HuH-7 (cell line): Measurements from ENCODE around the gene PNLDC1.

Experiments used
- DNase-seq: peaks from one replicate; pipeline ENCODE4 v3.0.0; 2011; ENCODE audit warnings: low spot score

PNLDC1 gene, protein sequence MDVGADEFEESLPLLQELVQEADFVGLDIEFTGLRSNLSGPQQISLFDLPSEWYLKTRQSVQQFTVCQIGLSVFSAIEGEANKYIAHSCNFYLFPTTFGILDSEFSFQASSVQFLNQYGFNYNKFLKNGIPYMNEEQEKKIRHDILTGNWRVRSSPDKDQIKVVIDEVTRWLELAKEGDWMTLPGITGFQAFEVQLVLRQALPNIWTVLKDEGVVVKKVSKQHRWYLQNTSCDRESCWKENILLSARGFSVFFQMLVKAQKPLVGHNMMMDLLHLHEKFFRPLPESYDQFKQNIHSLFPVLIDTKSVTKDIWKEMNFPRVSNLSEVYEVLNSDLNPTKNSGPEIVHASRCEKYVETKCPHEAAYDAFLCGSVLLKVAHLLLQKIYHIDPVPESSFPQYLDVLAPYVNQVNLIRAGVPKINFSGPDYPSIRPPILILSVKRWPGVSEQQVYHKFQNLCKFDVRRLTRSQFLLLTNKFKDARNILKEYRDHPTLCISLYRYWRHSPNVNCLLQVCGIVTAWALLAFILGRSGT

DNA sequence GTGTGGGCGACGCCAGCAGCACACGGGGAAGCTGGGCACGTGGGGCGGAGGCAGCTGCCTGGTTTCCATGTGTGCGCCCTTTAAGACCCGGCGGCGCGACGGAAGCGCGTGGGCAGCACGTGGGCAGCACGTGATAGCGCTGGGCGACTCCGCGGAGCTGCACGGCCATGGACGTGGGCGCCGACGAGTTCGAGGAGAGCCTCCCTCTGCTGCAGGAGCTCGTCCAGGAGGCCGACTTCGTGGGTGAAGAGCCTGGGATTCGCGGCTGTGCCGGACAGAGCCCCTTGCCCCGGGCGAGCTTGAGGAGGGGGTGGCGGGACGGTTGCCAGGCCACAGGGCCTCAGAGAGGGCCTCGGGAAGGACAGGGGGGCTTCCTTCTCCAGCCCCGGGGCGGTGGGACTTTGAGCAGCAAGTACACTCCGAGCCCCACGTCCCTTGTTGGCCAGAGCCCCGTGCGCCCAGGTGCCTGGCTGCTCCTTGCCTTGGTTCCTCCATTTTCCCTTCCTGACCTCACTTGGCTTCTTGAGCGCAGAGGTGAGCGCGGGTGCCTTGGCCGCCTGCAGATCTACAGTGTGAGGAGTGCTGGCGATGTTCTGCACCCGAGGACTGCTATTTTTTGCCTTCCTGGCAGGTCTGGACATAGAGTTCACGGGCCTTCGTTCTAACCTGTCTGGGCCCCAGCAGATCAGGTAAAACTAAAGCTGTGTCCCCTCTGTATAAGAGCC lies at the start of gene PNLDC1:
Gene PNLDC1 (plus strand): TSS at position 136 of the 725 bp plus-strand sequence. CDS start 32 bp downstream, at position 168.
- no peak for DNase-seq

DNA sequence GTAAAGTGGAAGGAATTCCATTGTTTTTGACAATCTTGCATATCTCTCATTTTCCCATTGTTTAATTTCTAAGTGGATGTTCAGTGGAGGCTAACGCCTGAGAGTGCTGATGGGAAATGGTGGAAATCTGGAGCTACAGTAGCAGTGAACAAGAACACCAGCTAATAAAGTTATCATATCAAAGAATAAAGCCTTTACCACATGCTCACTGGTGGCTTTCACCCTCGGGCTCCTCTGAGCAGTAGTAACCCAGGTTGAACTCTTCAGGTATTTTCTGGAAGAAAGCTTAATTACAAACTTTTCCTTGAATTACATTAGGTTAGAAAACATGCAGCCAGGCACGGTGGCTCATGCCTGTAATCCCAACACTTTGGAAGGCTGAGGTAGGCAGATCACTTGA lies 48.6 kb upstream of the PNLDC1 start:
- DNase-seq: no peak

DNA sequence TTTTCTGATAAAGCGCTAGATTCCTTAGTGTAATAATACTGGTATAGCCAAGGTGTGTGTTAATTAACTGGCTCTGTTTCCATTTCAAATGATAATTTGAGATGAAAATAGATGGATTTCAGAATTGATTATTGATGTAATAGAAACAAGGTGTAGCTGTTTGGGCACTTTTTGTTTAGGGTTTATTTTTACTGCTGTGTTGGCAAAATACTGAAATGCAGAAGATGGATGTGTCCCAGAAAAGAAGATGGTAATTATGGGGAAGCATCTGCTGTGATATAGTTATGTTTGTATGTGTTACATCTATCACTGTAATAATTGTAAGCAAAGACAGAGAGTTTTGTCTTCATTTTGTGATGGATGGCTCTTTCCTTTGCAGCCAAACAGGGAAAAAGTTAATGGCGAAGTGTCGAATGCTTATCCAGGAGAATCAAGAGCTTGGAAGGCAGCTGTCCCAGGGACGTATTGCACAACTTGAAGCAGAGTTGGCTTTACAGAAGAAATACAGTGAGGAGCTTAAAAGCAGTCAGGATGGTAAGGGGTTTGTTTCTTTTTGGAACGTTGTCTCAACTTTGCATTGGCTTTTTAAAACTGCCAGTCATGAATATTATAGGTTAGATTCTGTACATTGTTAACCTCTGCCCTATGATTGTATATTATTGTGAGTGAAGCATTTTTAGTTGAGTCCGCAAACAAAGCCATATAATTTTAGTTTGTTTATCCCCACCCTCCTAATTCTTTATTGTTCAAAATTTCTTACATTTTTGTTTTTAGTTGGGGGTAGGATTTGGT lies 46.8 kb upstream of the PNLDC1 start:
- DNase-seq: no peak

DNA sequence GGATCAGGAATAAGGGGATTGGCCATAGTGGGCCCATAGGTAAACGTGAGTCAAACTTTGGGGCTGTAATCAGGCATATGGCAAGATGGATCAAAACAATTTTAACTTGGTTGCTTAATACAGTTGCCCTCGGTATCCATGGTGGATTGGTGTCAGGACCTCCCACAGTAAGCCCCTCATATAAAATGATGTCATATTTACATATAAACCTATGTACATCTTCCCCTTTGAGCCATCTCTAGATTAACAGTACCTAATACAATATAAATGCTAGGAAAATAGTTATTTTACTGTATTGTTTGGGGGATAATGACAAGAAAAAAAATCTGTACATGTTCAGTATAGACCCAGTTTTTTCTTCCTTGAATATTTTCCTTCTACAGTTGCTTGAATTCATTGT lies 45.7 kb upstream of the PNLDC1 start:
- no peak for DNase-seq

DNA sequence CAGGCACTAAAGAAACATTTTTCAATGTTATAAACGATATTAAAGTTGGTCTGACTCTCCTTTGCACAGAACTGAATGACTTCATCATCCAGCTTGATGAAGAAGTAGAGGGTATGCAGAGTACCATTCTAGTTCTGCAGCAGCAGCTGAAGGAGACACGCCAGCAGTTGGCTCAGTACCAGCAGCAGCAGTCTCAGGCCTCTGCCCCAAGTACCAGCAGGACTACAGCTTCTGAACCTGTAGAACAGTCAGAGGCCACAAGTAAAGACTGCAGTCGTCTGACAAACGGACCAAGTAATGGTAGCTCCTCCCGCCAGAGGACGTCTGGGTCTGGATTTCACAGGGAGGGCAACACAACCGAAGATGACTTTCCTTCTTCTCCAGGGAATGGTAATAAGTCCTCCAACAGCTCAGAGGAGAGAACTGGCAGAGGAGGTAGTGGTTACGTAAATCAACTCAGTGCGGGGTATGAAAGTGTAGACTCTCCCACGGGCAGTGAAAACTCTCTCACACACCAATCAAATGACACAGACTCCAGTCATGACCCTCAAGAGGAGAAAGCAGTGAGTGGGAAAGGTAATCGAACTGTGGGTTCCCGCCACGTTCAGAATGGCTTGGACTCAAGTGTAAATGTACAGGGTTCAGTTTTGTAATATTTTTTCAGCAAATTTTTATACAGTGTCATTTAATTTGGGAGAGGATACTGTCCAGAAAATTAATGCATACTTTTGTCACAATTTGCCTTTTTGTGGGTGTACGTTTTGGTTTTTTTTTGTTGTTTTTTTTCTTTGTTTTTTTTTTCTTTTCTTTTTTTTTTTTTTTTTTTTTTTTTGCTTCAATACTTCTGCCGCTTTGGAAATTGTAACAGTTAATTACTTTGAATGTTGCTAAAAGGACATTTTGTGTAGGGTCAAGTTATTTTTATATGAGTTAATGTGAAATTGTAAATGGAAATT lies 44.8 kb upstream of the PNLDC1 start:
- no peak for DNase-seq

DNA sequence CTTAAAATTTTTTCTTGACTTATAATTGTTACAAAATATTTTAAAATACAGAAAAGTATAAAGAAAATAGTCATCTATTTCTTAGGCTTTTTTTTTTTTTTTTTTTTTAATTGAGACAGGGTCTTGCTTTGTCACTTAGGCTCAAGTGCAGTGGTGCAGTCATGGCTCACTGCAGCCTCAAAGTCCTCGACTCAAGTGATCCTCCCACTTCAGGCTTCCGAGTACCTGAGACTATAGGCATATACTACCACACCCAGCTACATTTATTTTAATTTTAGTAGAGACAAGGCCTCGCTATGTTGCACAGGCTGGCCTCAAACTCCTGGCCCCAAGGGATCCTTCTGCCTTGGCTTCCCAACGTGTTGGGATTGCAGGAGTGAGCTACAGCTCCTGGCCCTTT lies 43.6 kb upstream of the PNLDC1 start:
- no peak for DNase-seq

DNA sequence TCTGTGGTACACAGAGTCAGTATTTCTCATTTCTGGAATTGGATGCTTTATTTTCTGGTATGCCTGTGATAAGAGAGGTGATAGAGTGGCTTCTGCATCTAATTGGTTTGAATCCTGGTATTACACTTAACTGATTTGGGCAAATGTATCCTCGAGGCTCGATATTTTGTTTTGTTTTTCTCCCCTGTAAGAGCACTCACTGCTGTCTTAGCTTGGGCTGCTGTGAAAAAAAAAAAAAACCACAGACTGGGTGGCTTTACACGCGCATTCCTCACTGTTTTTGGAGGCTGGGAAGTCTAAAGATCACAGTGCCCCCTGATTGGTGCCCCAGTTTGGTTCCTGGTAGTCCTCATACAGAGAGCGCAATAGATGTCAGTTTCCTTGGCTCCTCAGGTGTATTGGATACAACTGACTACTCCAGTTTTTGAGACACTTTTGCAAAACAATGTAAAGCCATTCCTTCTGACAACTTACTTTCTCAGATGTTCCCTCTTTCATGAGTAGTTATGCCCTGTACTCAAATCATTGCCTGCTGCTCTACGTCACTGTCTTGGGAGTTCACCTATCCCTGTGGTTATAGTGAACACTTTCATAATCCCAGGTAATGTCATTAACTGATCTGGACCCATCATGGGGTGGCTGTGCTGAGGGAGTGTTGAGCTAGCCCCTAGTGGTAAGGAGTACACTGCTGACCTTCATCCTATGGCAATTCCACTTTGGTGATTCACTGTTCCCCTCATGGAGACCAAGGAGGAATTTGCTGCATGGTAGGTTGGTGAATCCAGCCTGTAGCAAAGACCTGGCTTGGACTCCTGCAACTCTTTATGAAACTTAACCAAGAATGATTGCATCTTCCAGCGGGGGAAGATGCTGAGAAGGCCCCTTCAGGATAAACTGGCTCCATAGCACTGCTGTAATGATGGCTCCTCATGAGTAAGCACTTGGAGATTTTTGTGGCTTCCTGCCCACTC lies 41.8 kb upstream of the PNLDC1 start:
- DNase-seq: peak; percentile 39

DNA sequence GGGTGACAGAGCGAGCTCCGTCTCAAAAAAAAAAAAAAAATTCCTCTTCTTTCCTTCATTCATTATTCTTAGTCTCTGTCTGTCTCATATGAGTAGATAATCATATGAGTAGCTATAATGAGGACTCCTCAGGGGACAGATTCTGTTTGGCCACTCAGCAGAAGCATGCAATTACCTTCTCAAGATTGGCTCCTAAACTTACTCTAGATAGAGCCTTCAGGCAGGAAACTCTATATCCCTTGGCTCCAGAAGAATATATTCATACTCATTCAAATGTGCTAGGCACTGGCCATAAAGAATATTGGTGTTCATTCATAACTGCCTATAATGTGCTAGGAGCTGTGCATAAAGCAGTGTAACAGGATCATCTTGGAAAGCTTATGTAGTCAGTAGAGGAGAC lies 40.4 kb upstream of the PNLDC1 start:
- no peak for DNase-seq

DNA sequence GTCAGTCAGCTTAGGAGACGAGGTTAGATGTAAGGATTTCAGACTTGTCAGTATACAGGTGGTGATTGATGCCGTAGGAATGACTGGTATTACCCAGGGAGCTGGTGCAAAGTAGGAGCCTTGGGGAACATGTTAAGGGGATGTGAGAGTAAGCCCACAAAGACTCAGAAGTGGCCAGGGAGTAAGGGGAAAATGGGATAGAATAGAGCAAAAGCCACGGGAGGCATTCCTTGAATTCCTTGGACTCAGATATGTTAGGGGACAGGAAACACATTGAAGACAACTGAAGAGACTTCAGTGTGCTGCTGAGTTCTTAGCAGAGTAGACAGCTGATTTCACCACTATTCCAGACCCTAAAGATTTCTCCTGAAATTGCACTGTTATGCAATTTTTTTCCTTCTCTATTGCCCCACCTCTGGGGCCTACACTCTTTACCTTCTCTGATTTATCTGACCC lies 39.4 kb upstream of the PNLDC1 start:
- peak; percentile 17 for DNase-seq

DNA sequence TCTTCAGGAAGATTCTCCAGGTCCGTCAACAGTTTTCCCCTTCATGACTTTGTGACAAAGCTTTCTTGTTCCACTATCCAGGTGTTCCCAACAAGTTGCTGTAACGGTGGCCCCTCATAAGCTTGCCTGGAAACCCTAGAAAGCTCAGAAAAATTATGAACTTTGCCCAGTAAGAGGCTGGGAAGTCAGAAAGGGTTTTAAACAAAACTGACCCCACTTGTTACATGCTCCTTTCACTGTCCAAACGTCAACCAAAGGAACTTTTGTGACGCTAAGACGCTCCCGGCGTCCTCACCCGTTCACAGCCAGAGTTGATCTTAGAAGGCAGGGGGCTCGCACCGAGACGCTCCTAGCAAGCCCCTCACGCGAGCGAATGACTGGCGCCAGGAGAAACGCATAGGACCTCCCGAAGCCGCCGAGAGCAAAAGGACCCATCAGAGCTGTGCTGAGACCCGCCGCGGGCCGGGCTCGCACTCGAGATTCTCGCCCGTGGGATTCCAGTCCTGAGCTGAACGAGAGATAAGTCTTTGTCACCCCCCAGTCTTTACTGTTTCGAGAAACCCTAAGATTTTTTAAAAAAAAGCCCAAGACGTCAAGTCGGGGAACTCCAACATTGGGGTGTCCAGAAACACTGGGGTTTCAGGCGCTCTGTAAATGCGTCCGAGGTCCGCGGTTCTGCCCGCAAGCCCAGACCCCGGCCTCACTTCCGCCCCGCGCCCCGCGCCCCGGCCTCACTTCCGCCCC lies 38.8 kb upstream of the PNLDC1 start:
- DNase-seq: peak; percentile 24

DNA sequence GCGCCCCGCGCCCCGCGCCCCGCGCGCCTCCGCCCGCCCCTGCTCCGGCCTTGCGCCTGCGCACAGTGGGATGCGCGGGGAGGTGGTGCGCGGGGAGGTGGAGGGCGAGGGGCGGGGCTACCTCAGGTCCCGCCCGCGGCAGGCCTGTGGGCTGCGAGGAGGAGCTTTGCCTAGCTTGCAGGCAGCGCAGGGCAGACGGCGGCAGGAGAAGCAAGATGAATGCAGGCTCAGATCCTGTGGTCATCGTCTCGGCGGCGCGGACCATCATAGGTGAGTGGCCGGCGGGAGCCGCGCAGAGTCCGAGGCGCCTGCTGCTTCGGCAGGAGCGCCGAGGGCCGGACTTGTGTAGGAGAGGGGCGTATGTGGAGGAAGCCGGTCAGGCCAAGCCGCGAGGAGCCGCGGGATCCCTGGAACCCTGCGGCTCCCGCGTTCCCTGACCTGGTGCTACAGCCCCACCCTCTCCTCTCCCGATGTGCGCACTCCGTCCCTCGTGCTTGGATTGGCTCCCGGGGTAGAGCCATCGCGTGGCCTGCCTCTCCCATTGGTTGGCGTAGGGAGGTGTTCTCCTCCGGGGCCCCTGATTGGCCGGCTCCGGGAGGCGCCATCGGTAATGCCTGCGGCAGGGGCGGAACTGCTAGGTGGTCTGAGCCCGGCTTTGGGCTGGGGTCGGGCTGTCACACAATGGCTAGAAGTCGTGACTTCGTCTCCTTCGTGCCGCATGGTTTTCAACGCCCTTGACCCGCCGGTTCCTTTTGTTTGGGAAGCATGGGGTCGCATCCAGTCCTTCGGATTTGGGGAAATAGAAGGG lies 38.0 kb upstream of the PNLDC1 start, which contains the start of gene ACAT2:
Gene ACAT2 (plus strand): TSS at position 173 of the 808 bp plus-strand sequence. CDS start 43 bp downstream, at position 216.
- DNase-seq: peak; percentile 99

DNA sequence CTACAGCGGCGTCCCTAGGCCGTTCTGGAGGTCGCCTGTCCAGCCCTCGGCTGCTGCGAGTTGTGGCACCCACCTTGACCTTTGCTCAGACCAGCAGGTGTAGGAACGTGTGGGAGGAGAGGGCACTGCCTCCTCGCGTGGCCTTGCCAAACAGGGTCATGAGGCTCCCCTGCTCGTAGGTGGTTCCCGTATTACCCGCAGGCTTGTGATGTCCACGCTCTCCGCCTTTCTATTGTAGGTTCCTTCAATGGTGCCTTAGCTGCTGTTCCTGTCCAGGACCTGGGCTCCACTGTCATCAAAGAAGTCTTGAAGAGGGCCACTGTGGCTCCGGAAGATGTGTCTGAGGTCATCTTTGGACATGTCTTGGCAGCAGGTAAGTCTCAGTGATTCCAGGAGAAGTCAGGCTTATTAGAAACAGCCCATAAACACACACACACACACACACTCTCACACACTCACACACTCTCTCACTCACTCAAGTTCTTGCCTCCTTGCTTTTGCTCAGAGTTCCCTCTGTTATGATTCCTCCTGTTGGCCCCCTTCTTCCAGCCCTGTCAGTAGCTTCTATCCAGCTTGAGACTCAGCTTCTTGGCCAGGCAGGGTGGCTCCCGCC lies 37.3 kb upstream of the PNLDC1 start:
- peak; percentile 27 for DNase-seq

DNA sequence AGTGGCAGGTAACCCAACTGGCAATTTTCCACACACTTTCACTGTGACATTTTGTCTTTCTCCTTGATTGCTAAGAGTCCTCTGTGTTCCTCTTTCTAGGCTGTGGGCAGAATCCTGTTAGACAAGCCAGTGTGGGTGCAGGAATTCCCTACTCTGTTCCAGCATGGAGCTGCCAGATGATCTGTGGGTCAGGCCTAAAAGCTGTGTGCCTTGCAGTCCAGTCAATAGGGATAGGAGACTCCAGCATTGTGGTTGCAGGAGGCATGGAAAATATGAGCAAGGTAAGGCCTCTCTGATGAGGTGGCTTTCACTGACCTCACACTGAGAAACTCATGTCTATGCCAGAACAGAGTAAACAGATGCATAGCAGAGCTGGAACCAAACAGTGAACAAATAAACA lies 33.2 kb upstream of the PNLDC1 start:
- DNase-seq: no peak

DNA sequence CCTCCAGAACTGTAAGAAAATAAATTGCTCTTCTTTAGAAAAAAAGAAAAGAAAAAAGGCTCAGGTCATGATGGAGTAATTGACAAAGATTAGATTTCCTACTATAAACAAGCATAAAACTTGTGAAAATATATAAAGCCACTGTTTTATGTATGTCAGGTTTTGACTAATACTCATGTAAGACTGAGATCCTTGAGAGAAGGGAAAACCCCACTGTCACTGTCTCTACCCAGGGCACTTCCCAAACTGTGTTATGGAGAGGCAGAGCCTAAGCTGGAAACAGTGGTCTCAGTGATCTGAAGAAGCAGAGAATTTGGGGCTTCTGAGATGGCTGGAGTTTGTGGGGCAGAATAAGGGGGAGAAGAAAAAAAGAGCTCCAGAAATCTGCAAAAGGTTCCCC lies 30.6 kb upstream of the PNLDC1 start:
- DNase-seq: no peak

DNA sequence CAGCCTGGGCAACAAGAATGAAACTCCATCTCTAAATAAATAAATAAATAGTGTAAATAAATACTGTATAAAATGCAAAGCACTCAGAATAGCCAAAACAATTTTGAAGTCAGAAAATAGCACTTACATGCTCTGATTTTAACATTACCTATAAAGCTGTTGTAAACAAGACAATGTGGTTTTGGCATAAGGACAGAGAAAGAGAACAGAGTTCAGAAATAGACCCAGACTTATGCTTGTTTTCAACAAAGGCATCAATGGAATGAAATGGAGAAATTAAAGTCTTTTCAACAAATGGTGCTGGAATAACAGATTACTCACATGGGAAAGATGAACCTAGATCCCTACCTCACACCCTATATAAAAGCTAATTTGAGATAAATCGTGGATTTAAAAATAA lies 27.9 kb upstream of the PNLDC1 start:
- no peak for DNase-seq

DNA sequence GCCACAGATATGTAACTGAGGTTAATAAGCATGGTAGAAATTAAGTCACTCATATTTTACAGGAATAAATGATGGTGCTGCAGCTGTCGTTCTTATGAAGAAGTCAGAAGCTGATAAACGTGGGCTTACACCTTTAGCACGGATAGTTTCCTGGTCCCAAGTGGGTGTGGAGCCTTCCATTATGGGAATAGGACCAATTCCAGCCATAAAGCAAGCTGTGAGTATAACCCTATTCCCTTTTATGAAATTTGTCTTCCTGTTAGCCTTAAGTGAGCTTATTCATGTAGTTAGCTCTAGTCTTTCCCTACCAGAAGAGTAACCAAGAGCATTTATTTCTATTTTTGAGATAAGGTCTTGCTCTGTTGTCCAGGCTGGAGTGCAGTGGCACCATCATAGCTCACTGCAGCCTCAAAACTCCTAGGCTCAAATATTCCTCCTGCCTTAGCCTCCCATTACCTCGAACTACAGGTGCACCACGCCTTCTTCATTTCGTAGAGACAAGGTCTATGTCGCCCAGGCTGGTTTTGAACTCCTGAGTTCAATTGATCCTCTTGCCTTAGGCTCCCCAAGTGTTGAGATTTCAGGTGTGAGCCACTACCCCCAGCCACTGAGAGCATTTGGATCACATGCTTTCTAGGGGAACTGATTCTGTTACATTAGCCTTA lies 22.7 kb upstream of the PNLDC1 start:
- no peak for DNase-seq

DNA sequence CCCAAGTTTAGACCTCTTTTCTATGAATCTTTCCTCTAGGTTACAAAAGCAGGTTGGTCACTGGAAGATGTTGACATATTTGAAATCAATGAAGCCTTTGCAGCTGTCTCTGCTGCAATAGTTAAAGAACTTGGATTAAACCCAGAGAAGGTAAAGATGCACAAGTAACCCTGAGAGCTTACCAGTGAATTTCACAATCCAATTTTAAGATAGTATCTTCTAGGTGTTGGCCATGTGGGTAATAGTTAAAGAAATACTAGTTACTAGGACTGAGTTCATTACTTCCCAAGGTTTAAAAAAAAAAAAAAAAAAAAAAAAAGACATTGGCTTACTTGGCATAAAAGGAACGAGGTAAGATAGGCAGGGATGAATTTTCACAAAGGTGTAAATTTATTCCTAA lies 21.9 kb upstream of the PNLDC1 start:
- DNase-seq: no peak
